ENCODE data around the gene ERBB3.
"Not testable (repeated sequence)": the region's sequence is repeated elsewhere in the genome, so short reads cannot be mapped to it uniquely, and the experiment has no call there.

ERBB3 gene

DNA sequence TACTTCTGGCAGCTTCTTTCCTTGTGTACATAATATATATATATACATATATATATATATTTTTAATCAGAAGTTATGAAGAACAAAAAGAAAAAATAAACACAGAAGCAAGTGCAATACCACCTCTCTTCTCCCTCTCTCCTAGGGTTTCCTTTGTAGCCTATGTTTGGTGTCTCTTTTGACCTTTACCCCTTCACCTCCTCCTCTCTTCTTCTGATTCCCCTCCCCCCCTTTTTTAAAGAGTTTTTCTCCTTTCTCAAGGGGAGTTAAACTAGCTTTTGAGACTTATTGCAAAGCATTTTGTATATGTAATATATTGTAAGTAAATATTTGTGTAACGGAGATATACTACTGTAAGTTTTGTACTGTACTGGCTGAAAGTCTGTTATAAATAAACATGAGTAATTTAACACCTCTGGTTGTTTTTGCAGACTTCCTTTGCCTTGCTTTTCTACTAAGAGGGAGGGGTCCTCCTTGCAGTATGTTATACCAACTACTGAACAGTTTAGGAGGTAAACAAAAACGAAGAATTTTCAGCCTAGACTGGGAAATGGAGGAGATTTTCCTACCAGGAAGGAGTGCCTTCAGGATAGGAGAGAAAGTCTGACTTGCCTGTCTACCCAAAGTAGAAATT lies 41.8 kb upstream of the ERBB3 start:
- peaks cover 10% of the 10 kb centered on the region for H3K36me3 ChIP-seq (ENCODE audit: low read depth)
- DNase-seq (ENCODE audit: low spot score): no peak

DNA sequence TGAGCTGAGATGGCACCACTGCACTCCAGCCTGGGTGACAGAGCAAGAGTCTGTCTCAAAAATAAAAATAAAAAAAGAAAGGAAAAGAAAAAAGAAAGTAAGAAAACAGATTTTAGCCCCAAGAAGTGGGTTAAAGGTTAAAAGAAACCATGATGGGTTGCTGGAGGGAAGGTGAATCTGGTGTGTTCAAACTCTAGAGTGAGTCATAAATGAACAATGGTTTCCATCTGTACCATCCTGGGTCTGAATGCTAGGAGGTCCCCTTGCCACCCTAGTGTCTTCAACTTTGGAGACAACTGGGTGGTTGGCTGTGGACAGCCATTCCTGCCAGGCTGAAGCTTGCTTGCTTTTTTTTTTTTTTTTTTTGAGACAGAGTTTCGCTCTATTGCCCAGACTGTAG lies 39.8 kb upstream of the ERBB3 start:
- Histone ChIP-seq H3K36me3 (ENCODE audit: low read depth) (peaks cover 28% of the 10 kb centered on the region), H3K4me3 (ENCODE audit: severe bottlenecking) (no peak overlapping the region), H3K9me3 (ENCODE audit: severe bottlenecking) (no peaks in the 10 kb centered on the region), H3K4me1 (ENCODE audit: insufficient read depth, poor library complexity, severe bottlenecking) (no peaks in the 10 kb centered on the region), H3K27me3 (ENCODE audit: insufficient read depth, poor library complexity, severe bottlenecking) (no peaks in the 10 kb centered on the region), H3K27ac (ENCODE audit: poor library complexity, severe bottlenecking) (no peak overlapping the region)
- TF ChIP-seq, protein P1, sequence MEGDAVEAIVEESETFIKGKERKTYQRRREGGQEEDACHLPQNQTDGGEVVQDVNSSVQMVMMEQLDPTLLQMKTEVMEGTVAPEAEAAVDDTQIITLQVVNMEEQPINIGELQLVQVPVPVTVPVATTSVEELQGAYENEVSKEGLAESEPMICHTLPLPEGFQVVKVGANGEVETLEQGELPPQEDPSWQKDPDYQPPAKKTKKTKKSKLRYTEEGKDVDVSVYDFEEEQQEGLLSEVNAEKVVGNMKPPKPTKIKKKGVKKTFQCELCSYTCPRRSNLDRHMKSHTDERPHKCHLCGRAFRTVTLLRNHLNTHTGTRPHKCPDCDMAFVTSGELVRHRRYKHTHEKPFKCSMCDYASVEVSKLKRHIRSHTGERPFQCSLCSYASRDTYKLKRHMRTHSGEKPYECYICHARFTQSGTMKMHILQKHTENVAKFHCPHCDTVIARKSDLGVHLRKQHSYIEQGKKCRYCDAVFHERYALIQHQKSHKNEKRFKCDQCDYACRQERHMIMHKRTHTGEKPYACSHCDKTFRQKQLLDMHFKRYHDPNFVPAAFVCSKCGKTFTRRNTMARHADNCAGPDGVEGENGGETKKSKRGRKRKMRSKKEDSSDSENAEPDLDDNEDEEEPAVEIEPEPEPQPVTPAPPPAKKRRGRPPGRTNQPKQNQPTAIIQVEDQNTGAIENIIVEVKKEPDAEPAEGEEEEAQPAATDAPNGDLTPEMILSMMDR (IDR thresholded peaks at IDR 0.05; ENCODE audit: poor library complexity, severe bottlenecking): no peak
- DNase-seq (ENCODE audit: low spot score): no peak
- ATAC-seq (ENCODE audit: low read depth): no peak

More for the DNA sequence above, 41.8 kb upstream of the ERBB3 start:
- H3K27me3 ChIP-seq (ENCODE audit: insufficient read depth, poor library complexity, severe bottlenecking): no peaks in the 10 kb centered on the region
- no peaks in the 10 kb centered on the region for H3K4me1 ChIP-seq (ENCODE audit: insufficient read depth, poor library complexity, severe bottlenecking)
- H3K27ac ChIP-seq (ENCODE audit: poor library complexity, severe bottlenecking): no peak overlapping the region
- ATAC-seq (ENCODE audit: low read depth): no peak
- no peak overlapping the region for H3K4me3 ChIP-seq (ENCODE audit: severe bottlenecking)
- TF ChIP-seq, protein P1 (IDR thresholded peaks at IDR 0.05; ENCODE audit: poor library complexity, severe bottlenecking): no peak
- no peaks in the 10 kb centered on the region for H3K9me3 ChIP-seq (ENCODE audit: severe bottlenecking)

- Histone ChIP-seq H3K27ac (ENCODE audit: poor library complexity, severe bottlenecking) (peak overlapping the region; percentile 64), H3K27me3 (ENCODE audit: insufficient read depth, poor library complexity, severe bottlenecking) (no peaks in the 10 kb centered on the region), H3K36me3 (ENCODE audit: low read depth) (peaks cover 37% of the 10 kb centered on the region), H3K4me3 (ENCODE audit: severe bottlenecking) (peak overlapping the region; percentile 84), H3K9me3 (ENCODE audit: severe bottlenecking) (no peaks in the 10 kb centered on the region), H3K4me1 (ENCODE audit: insufficient read depth, poor library complexity, severe bottlenecking) (no peaks in the 10 kb centered on the region)
- TF ChIP-seq, protein P1 (IDR thresholded peaks at IDR 0.05; ENCODE audit: poor library complexity, severe bottlenecking): no peak
- DNase-seq (ENCODE audit: low spot score) (no peak), ATAC-seq (ENCODE audit: low read depth) (peak; percentile 13)
These were observed 38.9 kb upstream of the ERBB3 start for GRCh38 chr12:56040963-56041551.

DNA sequence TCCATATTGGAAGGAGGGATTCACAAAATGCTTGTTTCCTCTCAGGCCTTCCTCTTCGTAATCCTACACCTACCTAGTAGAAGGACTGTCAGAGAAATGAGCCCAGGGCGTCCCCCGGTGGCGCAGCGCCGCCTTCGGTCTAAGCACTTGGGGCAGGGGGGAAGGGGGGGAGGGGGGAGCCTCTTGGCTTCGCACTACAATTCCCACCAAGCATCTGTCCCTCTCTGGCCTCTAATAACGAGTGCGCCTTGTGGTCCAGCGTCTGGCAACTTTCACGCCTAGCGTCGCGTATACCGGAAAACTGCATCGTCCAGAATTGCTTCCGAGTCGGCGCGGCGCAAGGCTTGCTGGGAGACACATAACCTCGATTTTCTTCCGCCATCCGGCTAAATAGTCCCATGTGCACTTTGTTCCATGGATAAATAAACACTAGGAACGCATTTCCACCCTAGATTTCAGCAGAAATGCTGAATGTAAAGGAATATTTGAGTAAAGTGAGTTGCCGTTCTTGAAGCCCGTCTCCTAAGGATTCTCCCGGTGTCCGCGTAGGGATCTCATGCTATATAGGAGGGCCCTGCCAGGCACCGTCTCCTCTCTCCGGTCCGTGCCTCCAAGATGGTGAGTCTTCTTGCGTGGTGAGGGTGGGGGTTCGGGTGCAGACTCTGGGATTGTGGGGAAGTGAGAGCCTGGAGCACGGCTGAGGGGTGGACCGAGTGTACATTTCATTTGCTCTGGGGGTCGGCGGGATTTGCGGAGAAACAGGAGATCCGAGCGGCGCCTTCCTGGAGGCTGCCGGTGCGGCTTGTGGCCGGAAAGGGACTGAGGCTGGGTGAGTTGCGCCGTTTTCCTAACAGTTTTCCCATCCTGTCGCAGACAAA lies 38.2 kb upstream of the ERBB3 start, which contains the start of gene RPS26:
TSS of gene RPS26 (plus strand) at position 367 of the 878 bp plus-strand sequence. CDS start at position 616, 249 bp downstream.
- ATAC-seq (ENCODE audit: low read depth) (peak; percentile 92), DNase-seq (ENCODE audit: low spot score) (peak; percentile 98)
- TF ChIP-seq, protein P1 (IDR thresholded peaks at IDR 0.05; ENCODE audit: poor library complexity, severe bottlenecking): peak; percentile 90
- no peaks in the 10 kb centered on the region for H3K9me3 ChIP-seq (ENCODE audit: severe bottlenecking)
- H3K27ac ChIP-seq (ENCODE audit: poor library complexity, severe bottlenecking): peak within 1 kb of the TSS; percentile 64
- H3K4me1 ChIP-seq (ENCODE audit: insufficient read depth, poor library complexity, severe bottlenecking): no peaks in the 10 kb centered on the region
- peak within 1 kb of the TSS; percentile 84 for H3K4me3 ChIP-seq (ENCODE audit: severe bottlenecking)
- H3K27me3 ChIP-seq (ENCODE audit: insufficient read depth, poor library complexity, severe bottlenecking): no peaks in the 10 kb centered on the region
- peaks cover 37% of the 10 kb centered on the region for H3K36me3 ChIP-seq (ENCODE audit: low read depth)

GRCh38 chr12:56042430-56042813 lies 37.5 kb upstream of the ERBB3 start:
- H3K27ac ChIP-seq (ENCODE audit: poor library complexity, severe bottlenecking): peak overlapping the region; percentile 64
- not testable (repeated sequence) for H3K4me1 ChIP-seq (ENCODE audit: insufficient read depth, poor library complexity, severe bottlenecking); DNase-seq (ENCODE audit: low spot score)

More at GRCh38 chr12:56042430-56042813, 37.5 kb upstream of the ERBB3 start:
- ATAC-seq (ENCODE audit: low read depth); H3K27me3 ChIP-seq (ENCODE audit: insufficient read depth, poor library complexity, severe bottlenecking); H3K9me3 ChIP-seq (ENCODE audit: severe bottlenecking): not testable (repeated sequence)
- H3K4me3 ChIP-seq (ENCODE audit: severe bottlenecking): peak overlapping the region; percentile 84
- H3K36me3 ChIP-seq (ENCODE audit: low read depth): peaks cover 37% of the 10 kb centered on the region
